Middle frontal gyrus (tissue), 1 donor: ENCODE data around the gene LNX2.

ENCODE experiments used
- DNase-seq: peaks from one replicate; pipeline ENCODE4 v3.0.0-alpha.2; 2015; ENCODE audit warnings: low spot score; ENCODE audit errors: extremely low spot score

The LNX2 gene

DNA sequence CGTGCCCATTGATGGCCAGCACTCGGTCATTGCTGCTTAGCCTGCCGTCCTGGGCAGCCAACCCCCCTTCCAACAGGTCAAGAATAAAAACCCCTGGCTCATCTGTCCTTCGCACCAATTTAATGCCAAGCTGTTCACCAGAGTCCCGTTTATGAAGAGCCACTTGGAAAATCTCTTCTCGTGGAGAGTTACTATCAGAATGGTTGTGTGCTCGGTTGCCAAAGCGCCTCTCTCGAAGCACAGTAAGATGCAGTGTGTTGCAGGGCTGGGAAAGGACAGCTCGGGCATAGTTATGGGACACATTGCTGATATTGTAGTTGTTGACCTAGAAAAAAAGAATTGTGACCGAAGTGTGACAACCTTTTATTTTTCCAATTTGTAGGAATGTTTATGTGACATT, 57.9 kb downstream of the LNX2 start:
- no peak for DNase-seq

- no peak for DNase-seq
Measured at GRCh38 chr13:27559719-27560118, 60.6 kb downstream of the LNX2 start.

DNA sequence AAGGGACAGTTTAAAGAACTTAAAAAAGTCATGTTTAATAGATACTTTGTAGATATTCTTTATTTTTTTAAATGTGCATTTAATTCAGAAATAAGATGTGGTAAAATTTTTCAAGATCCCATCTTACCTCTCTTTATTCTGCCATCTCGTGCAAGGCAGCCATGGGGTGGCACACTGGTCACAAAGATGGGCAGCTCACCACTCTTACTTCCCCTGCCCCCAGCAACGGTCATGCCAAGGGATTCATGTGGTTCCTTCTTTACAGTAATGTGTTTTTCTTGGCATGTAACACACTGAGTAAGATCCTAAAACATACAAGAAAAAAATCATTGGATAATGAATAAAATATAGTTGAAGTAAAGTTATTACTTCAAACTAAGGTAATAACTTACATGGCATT, 64.2 kb downstream of the LNX2 start:
- DNase-seq: no peak

- DNase-seq: no peak
Measured at GRCh38 chr13:27551562-27551961, 68.8 kb downstream of the LNX2 start.

DNA sequence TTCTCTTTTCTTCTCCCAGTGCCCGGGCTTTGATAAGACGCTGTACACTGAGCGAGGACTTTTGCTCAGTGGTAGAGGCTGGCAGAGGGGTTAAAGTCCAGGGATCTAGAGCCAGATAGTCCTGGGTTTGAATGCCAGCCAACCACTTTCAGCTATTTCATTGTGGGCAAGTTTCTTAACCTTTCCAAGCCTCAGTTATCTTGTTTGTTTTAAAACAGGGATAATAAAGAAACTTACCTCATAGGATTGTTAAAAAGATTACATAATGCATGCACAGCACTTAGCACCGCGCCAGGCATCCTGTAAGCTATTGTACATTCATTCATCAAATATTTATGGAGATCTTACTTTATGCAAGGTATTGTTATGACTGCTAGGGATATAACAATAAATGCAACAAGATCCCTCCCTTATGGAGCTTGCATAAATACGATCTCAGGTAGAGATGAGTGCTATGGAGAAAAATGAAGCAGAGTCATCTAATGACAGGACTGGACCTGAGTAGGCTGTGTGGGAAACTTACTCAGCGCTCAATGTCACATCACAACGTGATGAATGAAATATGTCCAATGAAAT, 70.8 kb downstream of the LNX2 start:
- DNase-seq: no peak

DNA sequence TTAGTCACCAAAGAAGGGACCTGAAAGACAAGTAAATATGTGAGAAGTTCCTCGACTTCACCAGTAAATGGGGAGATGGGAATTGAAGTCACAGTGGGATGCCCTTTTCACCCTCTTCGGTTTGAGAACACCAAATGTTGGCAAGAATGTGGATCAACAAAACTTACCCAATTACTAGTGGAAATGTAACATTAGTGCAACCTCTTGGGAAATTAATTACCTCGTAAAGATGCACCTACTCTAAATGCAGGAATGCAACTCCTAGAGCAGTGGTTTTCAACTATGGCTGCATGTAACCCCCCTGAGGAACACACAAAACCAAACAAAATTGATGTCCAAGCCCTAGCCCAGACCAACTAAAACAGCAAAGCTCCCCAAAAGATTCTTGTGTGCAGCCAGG, 78.1 kb downstream of the LNX2 start:
- DNase-seq: no peak

DNA sequence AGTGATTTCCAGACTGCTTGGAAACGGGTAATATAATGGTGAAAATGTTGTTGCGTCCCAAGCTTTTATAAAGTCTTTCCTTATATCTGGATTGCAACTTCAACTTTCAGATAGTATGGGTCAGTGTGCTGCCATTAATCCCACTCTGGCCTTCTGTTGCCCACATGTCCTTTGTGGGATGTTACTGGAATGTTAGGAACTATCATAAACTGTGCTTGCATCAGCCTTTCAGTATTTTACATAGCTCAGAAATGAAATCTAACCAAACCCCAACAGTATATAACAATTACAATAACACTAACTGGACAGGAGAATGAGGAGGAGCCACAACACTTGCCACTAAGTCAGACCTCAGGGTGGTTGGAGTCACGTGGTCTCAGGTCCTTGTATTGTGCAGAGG, 78.9 kb downstream of the LNX2 start:
- DNase-seq: no peak

- DNase-seq: no peak
Measured at GRCh38 chr13:27536361-27537101, 83.8 kb downstream of the LNX2 start.

- DNase-seq: no peak
Measured at GRCh38 chr13:27535546-27535945, 84.8 kb downstream of the LNX2 start.

DNA sequence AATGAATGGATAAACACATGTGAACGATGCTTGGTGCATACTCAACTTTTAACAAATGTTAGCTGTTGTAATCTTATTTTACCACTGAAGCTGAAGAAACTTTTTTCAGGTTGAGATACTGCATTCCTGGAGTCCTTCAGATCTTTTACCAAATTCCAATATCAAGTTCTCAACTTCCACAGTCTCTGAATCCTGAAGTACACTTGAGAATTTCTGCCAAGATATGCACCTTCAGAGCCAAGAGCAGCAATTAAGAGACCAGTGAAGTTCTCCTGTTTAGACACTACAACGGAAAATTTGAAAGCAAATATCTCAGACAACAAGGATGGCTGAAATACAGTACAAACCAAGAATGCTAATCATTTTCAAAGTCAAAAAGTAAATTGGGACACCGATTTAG, 85.3 kb downstream of the LNX2 start:
- no peak for DNase-seq

DNA sequence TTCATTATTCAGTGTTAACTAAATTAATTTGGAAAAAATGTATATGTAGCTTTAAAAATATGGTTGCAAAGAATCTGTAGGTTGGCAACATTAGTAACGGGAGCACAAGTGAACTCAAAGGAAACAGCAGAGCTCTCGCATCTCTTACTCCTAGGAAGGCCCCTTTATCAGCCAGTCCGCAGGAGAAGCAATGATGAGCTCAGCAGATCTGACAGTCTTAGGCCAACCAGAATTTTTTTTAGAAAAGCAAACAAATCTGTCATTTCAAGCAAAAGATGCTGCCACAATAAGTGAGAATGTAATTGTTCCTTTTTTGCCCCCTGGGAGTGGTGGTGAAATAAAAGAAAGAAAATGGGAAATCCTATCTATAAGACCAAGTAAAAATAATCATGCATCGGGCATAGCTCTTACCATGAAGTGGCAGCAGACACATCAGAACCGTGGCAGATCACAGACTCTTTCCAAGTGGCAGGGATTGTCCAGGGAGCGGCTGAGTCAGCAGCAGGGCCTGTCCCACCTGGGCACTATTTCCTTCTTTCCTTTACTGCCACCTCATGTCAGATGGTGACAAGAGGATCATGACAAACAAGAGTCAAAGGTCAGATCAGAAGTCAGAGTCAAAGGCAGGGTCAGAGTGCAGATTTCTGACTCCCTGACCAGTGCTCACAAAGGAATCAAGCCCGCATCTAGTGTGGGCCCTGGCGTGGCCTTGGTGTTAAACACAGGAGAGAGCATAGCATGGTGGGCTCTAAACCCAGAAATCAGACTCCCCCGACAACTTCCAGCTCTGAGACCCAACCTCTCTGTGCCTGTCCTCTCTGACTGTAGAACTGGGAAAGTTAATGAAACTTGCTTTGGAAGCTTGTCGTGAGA, 86.0 kb downstream of the LNX2 start:
- DNase-seq: no peak

DNA sequence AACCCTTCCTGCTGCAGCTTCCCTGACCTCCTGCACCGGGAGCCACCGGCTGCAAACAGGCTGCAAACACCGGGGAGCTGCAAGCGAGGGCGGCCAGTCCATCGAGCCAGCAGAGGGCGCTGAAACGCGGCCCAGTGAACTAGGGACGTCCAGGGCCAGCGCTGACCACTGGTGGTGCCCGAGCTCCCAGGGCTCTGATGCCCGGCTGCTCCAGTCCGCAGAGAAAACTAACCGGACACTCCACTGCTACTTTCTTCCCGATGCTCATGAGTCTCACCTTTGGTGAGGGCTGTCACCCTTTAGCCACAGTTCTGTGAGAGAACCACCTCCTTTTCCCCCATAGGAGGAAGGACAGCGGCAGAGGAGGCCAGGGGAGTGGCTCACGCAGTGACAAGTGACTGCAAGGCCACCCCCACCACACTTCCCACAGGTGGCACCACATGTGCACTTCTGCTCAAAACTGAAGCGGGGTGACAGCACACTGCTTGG, 87.1 kb downstream of the LNX2 start:
- peak; percentile 50 for DNase-seq

GRCh38 chr13:27528908-27529307, 91.4 kb downstream of the LNX2 start:
- no peak for DNase-seq

DNA sequence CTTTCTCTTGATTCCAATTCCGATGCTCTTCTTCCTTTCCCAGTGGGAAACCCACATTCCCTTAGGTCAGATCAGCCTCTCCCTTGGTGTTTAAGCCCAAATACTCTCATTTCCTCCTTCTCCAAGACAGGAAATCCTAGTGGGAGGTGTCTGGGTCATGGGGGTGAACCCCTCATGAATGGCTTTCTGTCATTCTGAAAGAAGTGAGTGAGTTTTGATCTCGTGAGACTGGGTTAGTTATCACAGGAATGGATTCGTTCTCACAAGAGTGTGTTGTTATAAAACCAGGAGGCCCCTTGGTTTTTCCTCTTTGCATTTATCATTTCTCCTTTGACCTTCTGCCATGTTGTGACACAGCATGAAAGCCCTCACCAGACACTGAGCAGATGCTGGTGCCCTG, 93.8 kb downstream of the LNX2 start:
- no peak for DNase-seq

DNA sequence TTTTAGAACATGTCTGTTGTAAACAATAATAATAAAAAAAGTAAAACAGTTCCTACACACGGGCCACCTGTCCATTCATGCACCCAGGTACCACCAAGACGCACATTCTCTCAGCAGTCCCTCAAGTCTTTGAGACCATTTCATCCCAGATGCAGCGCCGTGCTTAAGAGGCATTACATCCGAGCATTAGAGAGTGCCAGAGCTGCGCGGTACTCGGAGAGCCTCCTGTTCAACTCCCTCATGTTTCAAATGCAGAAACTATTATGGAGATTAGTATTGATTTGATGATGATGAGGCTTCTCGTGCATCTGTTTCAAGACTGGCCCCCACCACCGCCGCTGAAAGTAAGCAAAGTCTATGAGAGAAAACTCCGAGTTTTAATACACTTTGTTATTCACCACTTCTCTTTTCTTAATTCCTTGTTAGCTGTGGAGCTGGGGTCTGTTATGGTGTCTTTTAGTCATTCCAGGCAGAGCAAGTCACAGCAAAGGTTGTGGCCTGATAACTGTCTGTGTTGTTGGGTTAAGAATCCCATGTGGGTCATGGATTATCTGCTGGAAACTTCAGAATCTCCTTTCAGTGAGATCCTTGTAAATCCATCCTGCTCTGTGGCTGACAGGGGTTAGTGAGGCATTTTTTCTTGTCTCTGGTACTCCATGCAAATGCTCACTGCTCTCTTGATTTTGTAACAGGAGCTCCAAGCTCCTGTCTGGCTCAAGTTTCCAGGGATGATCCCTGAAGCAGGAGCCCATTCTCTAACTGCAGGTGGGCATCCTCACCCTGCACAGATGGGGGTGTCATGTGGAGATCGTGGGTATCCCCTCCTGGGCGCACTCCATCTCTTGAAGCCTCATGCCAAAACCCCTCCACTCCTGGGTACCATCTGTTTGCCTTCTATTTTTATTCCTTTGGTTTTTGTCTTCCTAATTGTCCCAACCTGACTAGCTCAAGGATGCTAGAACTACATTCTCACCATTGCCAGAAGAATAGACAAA, 95.1 kb downstream of the LNX2 start:
- DNase-seq: no peak

GRCh38 chr13:27523346-27524073, 96.8 kb downstream of the LNX2 start:
- no peak for DNase-seq

DNA sequence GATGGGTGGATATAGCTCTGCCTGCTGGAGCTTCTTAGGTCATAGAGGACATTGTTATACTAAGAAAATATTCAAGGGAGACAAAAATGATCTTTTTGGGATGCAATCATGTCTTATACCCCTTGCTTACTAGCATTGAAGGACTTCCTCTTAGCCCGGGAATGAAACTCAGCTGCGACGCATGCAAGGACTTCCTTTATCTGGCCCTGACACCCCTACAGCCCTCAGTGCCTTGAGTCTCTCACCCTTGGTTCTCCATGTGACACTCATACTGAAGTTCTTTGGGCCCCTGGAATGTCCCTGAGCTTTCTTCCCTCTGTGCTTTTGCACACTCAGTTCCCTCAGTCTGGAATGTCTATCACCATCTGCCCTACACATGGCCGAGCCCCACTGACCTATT, 97.5 kb downstream of the LNX2 start:
- DNase-seq: no peak

DNA sequence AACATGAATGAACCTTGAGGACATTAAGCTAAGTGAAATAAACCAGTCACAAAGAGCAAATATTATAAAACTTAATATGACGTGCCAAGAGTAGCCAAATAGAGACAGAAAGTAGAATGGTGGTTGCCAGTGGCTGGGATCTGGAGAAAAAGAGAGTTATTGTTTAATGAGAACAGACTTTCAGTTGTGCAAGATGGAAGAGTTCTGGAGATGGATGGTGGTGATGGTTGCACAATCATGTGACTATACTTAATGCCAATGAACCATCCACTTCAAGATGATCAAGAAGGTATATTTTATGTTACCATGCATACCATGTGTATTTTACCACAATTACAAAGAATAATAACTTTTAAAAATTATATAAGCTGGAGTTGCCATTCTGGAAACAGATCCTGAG, 104.2 kb downstream of the LNX2 start:
- DNase-seq: no peak

DNA sequence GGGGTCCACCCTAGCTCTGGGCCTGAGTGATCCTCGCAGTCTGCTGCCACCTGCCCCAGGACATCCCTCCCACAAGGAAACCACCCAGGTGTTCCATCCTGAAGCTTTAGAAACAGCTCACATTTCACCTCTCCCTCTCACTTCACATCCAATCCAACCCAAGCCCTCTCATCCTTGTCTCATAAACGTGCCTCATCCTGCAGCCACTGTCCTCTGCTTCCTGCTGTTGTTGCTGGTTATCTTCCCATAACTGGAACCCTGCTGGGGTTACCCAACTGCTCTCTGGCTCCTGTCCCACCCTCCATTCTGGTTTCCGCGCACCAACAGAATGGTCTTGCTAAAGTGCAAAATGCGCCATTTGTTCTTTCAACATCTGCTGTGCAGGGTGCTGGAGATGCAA, 110.2 kb downstream of the LNX2 start:
- no peak for DNase-seq

- DNase-seq: no peak
Measured at GRCh38 chr13:27508802-27509201, 111.5 kb downstream of the LNX2 start.
